Psoas muscle (tissue), 8 donors: ENCODE results near the gene CRLF1. TPM values are rescaled to one million over a fixed set of nuclear protein-coding genes. Genes with fewer than 3 reads are reported as not detected.
A peak's percentile ranks its signal among the peaks of the same experiment; 100 is the strongest.

Experiments used
- ATAC-seq, 4 donors: fragments of 200-7000 bp; cut with Tn5 transposase; one replicate each; pipeline ENCODE4 v1.9.1; 2020; ENCODE audit warnings: moderate library complexity in 3 of 4, mild to moderate bottlenecking in 2 of 4
- DNase-seq, 2 donors: peaks; one replicate each; pipeline ENCODE4 v3.0.0-alpha.2; 2020
- H3K27ac ChIP-seq: fragments of 200-600 bp; one replicate; pipeline ENCODE4 v1.8.0; 2022
- H3K27me3 ChIP-seq, 3 donors: fragments of 200-600 bp in 1 of 3; one replicate each; pipeline versions ENCODE4 v1.6.1 to v1.8.0; 2013 to 2022; ENCODE audit warnings: low read length in 2 of 3, mild to moderate bottlenecking in 2 of 3, moderate library complexity in 1 of 3; ENCODE audit not compliant: insufficient read depth in 3 of 3
- H3K36me3 ChIP-seq, 2 donors: fragments of 200-600 bp in 1 of 2; one replicate each; pipeline versions ENCODE4 v1.6.1 to v1.8.0; 2013 to 2022; ENCODE audit warnings: low read depth in 1 of 2, mild to moderate bottlenecking in 1 of 2, moderate library complexity in 1 of 2; ENCODE audit not compliant: insufficient read depth in 1 of 2
- H3K4me1 ChIP-seq: fragments of 200-600 bp; one replicate; pipeline ENCODE4 v1.8.0; 2022
- H3K4me3 ChIP-seq: fragments of 200-600 bp; one replicate; pipeline ENCODE4 v1.8.0; 2022; ENCODE audit warnings: mild to moderate bottlenecking
- H3K9me3 ChIP-seq: fragments of 200-600 bp; one replicate; pipeline ENCODE4 v1.8.0; 2022
- CTCF ChIP-seq: fragments of 200-600 bp; IDR thresholded peaks from one replicate; pipeline ENCODE4 v1.8.0; 2022; ENCODE audit warnings: antibody characterized with exemption
- WGBS, 3 donors: extraction: QIAGEN DNeasy Blood & Tissue Kit; methylation state at CpG; one replicate each; pipeline versions ENCODE4 v1.1.6 to v1.1.7; 2013; 5-methylcytosine and 5-hydroxymethylcytosine counted together
- intact Hi-C, 2 donors: fragments of 100-400 bp; cut with DNase I; formaldehyde crosslinking; loops; one replicate each; pipeline versions ENCODE4 v1.11.0 to v1.14.2; 2022
- polyA plus RNA-seq, 3 donors: library from polyadenylated mRNA; stranded (reverse); fragments of 200-250 nt; gene quantifications; one replicate each; pipeline ENCODE4 v1.2.3, GENCODE V29; 2013
- total RNA-seq, 4 donors: library from RNA; stranded (reverse); fragmentation: NEBNext Ultra II Directional in 2 of 4; extraction: Animal tissue kit (Norgen Biotek cat#: 25700) in 2 of 4; gene quantifications; one replicate each; pipeline versions ENCODE4 v1.2.1 to v1.2.4, GENCODE V29; 2021 to 2023
- donor health status: healthy with polysubstance abuse.
- donor health status: DM: no; HTN: no; CAD: no; lungs with moderate emphysema.
- donor health status: Bipolar disorder and iron deficiency.
- donor health status: healthy.
- donor health status: DM: yes; HTN: yes; CAD: no.
- donor health status: DM: no; HTN: no; CAD: no.
- donor health status: DM: no; HTN: no; CAD: no.
- donor health status: DM: yes; HTN: yes; CAD: no.

Gene CRLF1
- total and polyA plus RNA-seq, 7 donors: 8.3 to 28.4 (median 15.6) TPM

DNA sequence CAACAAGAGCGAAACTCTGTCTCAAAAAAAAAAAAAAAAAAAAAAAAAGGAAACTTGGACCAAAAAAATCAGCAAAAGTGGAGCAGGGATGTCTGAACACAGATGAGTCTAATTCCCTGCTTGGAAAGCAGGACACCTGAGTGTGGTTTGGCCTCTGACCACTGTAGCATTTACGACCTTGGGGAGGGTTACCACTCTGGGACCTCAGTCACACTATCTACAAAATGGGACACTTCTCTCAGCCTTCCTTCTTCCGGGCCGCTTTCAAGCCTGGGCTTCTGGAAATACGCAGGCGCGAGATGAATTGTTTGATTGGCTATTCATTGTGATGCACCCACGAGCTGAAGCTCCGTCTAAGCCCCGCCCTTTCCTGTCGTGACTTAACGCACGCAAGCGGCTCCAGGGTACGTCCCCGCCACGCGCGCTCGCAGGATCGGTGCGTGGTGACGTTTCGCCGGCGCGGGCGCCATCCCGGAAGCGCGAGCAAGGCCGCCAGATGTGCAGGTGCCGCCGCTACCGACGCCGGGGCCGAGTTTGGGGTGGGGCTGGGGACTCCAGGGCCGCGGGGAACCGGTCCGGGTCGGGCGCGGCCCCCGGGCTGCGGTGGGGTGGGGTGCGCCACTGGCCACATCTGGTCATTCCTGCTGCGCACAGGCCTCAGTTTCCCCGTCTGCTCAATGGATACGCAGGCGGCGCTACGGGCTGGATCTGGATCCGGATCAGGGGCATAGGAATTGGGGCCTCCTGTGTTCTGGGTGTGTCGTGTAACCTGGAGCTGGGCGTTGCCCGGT lies 49.0 kb downstream of the CRLF1 start, which contains the start of gene KXD1:
Gene KXD1 (plus strand): TSS at position 460 of the 791 bp plus-strand sequence. CDS start 4,187 bp downstream, outside the sequence.
- Histone ChIP-seq H3K27ac (peak within 1 kb of the TSS; percentile 93), H3K4me1 (peaks cover 18% of the 10 kb centered on the region), H3K9me3 (no peaks in the 10 kb centered on the region), H3K27me3 (no peaks in the 10 kb centered on the region), H3K36me3 (peaks cover 0 to 6% of the 10 kb centered on the region in 2 donors), H3K4me3 (peak within 1 kb of the TSS; percentile 88)
- no peak for TF ChIP-seq CTCF
- intact Hi-C loops: loop anchor here (5.0 kb wide), 3 partner anchors 35 to 105 kb away; partner anchors contain the start of gene ELL (in 2 of the 2)
- WGBS, 3 donors: 1% methylated on average over 50 to 58 of the region's 58 CpGs
- peak; percentile 98 for ATAC-seq
- DNase-seq: peak; percentile 98 to 99

DNA sequence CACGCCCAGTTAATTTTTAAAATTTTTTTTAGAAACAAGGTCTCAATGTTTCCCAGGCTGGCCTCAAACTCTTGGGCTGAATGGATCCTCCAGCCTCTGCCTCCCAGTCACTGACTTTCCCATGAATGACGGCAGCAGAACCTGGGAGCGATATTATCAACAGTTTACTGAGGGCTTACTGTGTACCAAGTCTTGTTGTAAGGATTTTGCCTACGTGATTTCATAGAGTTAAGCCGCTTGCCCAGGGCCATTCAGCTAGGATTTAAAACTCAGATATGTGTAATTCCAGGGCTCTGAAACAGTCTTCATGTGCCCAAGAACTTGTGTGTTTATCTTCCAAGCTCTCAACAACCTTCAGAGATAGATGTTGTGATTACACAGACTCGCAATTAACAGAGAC lies 55.0 kb downstream of the CRLF1 start:
- no peak for DNase-seq
- Histone ChIP-seq H3K27me3 (no peaks in the 10 kb centered on the region), H3K9me3 (no peaks in the 10 kb centered on the region), H3K36me3 (no peaks in the 10 kb centered on the region), H3K27ac (no peak overlapping the region), H3K4me3 (no peak overlapping the region), H3K4me1 (no peaks in the 10 kb centered on the region)
- no peak for TF ChIP-seq CTCF
- no peak for ATAC-seq
- intact Hi-C loops: no loop called here
- WGBS, 3 donors: 60 to 68% (median 63%) methylated on average over 6 of the region's 6 CpGs

- intact Hi-C loops: no loop called here
- Histone ChIP-seq H3K4me1 (peaks cover 5% of the 10 kb centered on the region), H3K27ac (peak overlapping the region; percentile 90), H3K9me3 (no peaks in the 10 kb centered on the region), H3K36me3 (peaks cover 0 to 26% of the 10 kb centered on the region in 2 donors), H3K4me3 (peak overlapping the region; percentile 75), H3K27me3 (no peaks in the 10 kb centered on the region)
- peak; percentile 59 to 68 (median 64) for ATAC-seq
- DNase-seq: no peak
- 11 to 18% (median 17%) methylated on average over 12 of the region's 12 CpGs for WGBS, 3 donors
- TF ChIP-seq CTCF: no peak
Observed at GRCh38 chr19:18543814-18544475, 62.7 kb downstream of the CRLF1 start.

Other genes with a start within 250 kb of the CRLF1 start
- 1 to 10 TPM in 2 of 4 donors, under 1 TPM in 2; 0.50 to 8.5 (median 2.2) TPM for gene GDF15, start 220.6 kb downstream of the CRLF1 start, total RNA-seq
- 10 to 100 TPM in 1 of 3 donors, under 1 TPM in 2; 0.27 to 37.1 (median 0.35) TPM for gene GDF15, start 220.6 kb downstream of the CRLF1 start, polyA plus RNA-seq
- 1 to 10 TPM; 2.0 to 4.1 (median 2.4) TPM for gene LRRC25, start 209.2 kb downstream of the CRLF1 start, total RNA-seq
- 1 to 10 TPM in 2 of 3 donors, under 1 TPM in 1; 0.65 to 5.2 (median 1.3) TPM for gene LRRC25, start 209.2 kb downstream of the CRLF1 start, polyA plus RNA-seq
- 10 to 100 TPM; 29.1 to 46.1 (median 29.6) TPM for gene SSBP4, start 187.4 kb downstream of the CRLF1 start, total RNA-seq
- gene SSBP4, start 187.4 kb downstream of the CRLF1 start, polyA plus RNA-seq: 10 to 100 TPM; 25.8 to 37.8 (median 28.6) TPM
- 10 to 100 TPM in 3 of 4 donors, 1 to 10 TPM in 1; 9.8 to 17.0 (median 10.9) TPM for gene ISYNA1, start 168.7 kb downstream of the CRLF1 start, total RNA-seq
- gene ISYNA1, start 168.7 kb downstream of the CRLF1 start, polyA plus RNA-seq: 1 to 10 TPM; 6.3 to 8.6 (median 8.0) TPM
- 10 to 100 TPM; 17.5 to 40.2 (median 24.9) TPM for gene ELL, start 84.7 kb downstream of the CRLF1 start, total RNA-seq
- gene ELL, start 84.7 kb downstream of the CRLF1 start, polyA plus RNA-seq: 10 to 100 TPM in 1 of 3 donors, 1 to 10 TPM in 2; 7.5 to 12.3 (median 9.2) TPM
- 100 to 1,000 TPM in 2 of 4 donors, 10 to 100 TPM in 2; 94.4 to 137 (median 113) TPM for gene FKBP8, start 63.2 kb downstream of the CRLF1 start, total RNA-seq
- gene FKBP8, start 63.2 kb downstream of the CRLF1 start, polyA plus RNA-seq: 100 to 1,000 TPM in 2 of 3 donors, 10 to 100 TPM in 1; 92.8 to 143 (median 138) TPM
- 10 to 100 TPM; 38.9 to 76.5 (median 50.8) TPM for gene KXD1, start 48.9 kb downstream of the CRLF1 start, total RNA-seq
- gene KXD1, start 48.9 kb downstream of the CRLF1 start, polyA plus RNA-seq: 100 to 1,000 TPM in 2 of 3 donors, 10 to 100 TPM in 1; 84.6 to 144 (median 122) TPM
- 1,000 to 10,000 TPM in 2 of 4 donors, 100 to 1,000 TPM in 2; 979 to 1,082 (median 1,028) TPM for gene UBA52, start 34.9 kb downstream of the CRLF1 start, total RNA-seq
- gene UBA52, start 34.9 kb downstream of the CRLF1 start, polyA plus RNA-seq: 1,000 to 10,000 TPM in 2 of 3 donors, 100 to 1,000 TPM in 1; 877 to 1,553 (median 1,005) TPM
- gene REX1BD, start 18.0 kb downstream of the CRLF1 start, total RNA-seq: 100 to 1,000 TPM in 1 of 4 donors, 10 to 100 TPM in 3; 52.1 to 105 (median 92.0) TPM
- gene REX1BD, start 18.0 kb downstream of the CRLF1 start, polyA plus RNA-seq: 100 to 1,000 TPM in 1 of 3 donors, 10 to 100 TPM in 2; 67.7 to 105 (median 80.7) TPM
- gene TMEM59L, start 6.1 kb upstream of the CRLF1 start, total RNA-seq: 1 to 10 TPM in 3 of 4 donors, under 1 TPM in 1; 0.79 to 3.2 (median 2.6) TPM
- gene TMEM59L, start 6.1 kb upstream of the CRLF1 start, polyA plus RNA-seq: 1 to 10 TPM in 2 of 3 donors, under 1 TPM in 1; 0.85 to 4.8 (median 1.5) TPM
- gene KLHL26, start 30.2 kb upstream of the CRLF1 start, total RNA-seq: 1 to 10 TPM; 5.2 to 9.9 (median 7.0) TPM
- 1 to 10 TPM; 3.1 to 4.1 (median 3.5) TPM for gene KLHL26, start 30.2 kb upstream of the CRLF1 start, polyA plus RNA-seq
- gene CRTC1, start 76.9 kb upstream of the CRLF1 start, total RNA-seq: 10 to 100 TPM in 2 of 4 donors, 1 to 10 TPM in 2; 8.1 to 12.5 (median 9.6) TPM
- gene CRTC1, start 76.9 kb upstream of the CRLF1 start, polyA plus RNA-seq: 1 to 10 TPM; 4.5 to 6.6 (median 6.3) TPM
- 1 to 10 TPM in 2 of 4 donors, under 1 TPM in 1, not detected in 1; 0.12 to 1.8 (median 1.5) TPM for gene COMP, start 184.5 kb upstream of the CRLF1 start, total RNA-seq
- under 1 TPM; 0.10 to 0.94 (median 0.75) TPM for gene COMP, start 184.5 kb upstream of the CRLF1 start, polyA plus RNA-seq
- 10 to 100 TPM; 34.6 to 45.0 (median 37.9) TPM for gene UPF1, start 225.2 kb upstream of the CRLF1 start, total RNA-seq
- 10 to 100 TPM; 15.6 to 34.5 (median 34.4) TPM for gene UPF1, start 225.2 kb upstream of the CRLF1 start, polyA plus RNA-seq